ENCODE measurements around the gene LEF1. TPM values are rescaled to one million over a fixed set of nuclear protein-coding genes. Genes with fewer than 3 reads are reported as not detected.
A peak's percentile ranks its signal among the peaks of the same experiment; 100 is the strongest.

LEF1 gene
- total RNA-seq, 1 experiment from 2014 or later: 22.3 TPM

GRCh38 chr4:108060164-108060563 is 108.6 kb downstream of the LEF1 start:
- Histone ChIP-seq H3K4me1 (no peaks in the 10 kb centered on the region), H3K36me3 (ENCODE audit: control insufficient read depth, insufficient read depth, low read length) (no peaks in the 10 kb centered on the region), H3K27me3 (replicated peaks; ENCODE audit: control insufficient read depth, insufficient read depth, low read length) (no peaks in the 10 kb centered on the region), H3K4me3 (ENCODE audit: low read depth, low read length) (no peak overlapping the region), H3K9me3 (no peaks in the 10 kb centered on the region)
- no TSS peak for BruUV-seq (replicated peaks)
- peaks cover 6% of the 10 kb centered on the region for H3K4me1 Mint-ChIP-seq (ENCODE audit: low read depth, unreplicated experiment)
- no peaks in the 10 kb centered on the region for H3K36me3 Mint-ChIP-seq (ENCODE audit: insufficient read depth, unreplicated experiment)
- intact Hi-C loops (cut with micrococcal nuclease; ENCODE audit: unreplicated experiment): no loop called here
- ChIA-PET POLR2A (no interaction called here), CTCF (no interaction called here)
- no peak overlapping the region for H3K4me3 Mint-ChIP-seq (ENCODE audit: unreplicated experiment)
- no peaks in the 10 kb centered on the region for H3K9me3 Mint-ChIP-seq (ENCODE audit: unreplicated experiment)
- DNase-seq: no peak
- no peak overlapping the region for H3K27ac Mint-ChIP-seq (ENCODE audit: unreplicated experiment)
- no peak for TF ChIP-seq CTCF (IDR thresholded peaks at IDR 0.05; ENCODE audit: insufficient read depth in 1 of 2, low read depth in 1 of 2, low read length in 1 of 2, severe bottlenecking in 1 of 2, unreplicated experiment in 1 of 2)
- H3K27me3 Mint-ChIP-seq (ENCODE audit: insufficient read depth, unreplicated experiment): no peaks in the 10 kb centered on the region

DNA sequence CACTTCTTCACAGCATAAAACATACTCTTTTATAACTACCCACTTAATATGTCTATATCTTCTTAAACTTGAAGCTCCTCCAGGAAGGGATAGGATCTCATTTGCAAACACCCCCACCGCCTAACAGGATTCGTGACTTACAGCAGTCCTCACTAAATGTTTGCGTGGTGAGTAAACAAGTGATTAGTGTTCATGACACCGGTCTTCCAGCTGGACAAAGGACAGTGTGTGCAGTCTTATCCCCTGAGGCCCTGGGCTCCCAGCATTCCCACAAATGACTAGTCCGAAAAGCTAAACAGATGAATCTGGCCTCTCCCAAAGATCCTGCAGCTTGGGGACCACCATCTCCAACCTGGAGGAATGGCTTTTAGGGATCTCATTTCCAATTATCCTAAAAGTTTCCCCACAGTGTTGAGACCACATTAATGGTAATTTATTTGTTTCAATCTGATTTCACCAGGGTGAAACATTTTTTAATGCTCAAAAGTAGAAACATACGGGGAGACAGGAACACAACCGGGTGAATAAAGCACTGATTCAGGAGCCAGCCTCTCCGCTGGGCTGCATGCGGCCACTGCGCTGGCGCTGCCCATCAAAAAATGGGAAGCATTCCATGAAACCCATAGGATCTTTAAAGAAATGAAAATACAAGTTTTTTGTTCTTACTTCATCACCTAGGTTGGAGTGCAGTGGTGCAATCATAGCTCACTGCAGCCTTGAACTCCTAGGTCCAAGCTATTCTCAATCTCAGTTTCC is 109.9 kb downstream of the LEF1 start:
- peak overlapping the region; percentile 81 for H3K27ac Mint-ChIP-seq (ENCODE audit: unreplicated experiment)
- Histone ChIP-seq H3K4me1 (peaks cover 2% of the 10 kb centered on the region), H3K9me3 (no peaks in the 10 kb centered on the region), H3K4me3 (ENCODE audit: low read depth, low read length) (no peak overlapping the region), H3K27me3 (replicated peaks; ENCODE audit: control insufficient read depth, insufficient read depth, low read length) (no peaks in the 10 kb centered on the region), H3K36me3 (ENCODE audit: control insufficient read depth, insufficient read depth, low read length) (no peaks in the 10 kb centered on the region)
- peaks cover 6% of the 10 kb centered on the region for H3K4me1 Mint-ChIP-seq (ENCODE audit: low read depth, unreplicated experiment)
- H3K9me3 Mint-ChIP-seq (ENCODE audit: unreplicated experiment): no peaks in the 10 kb centered on the region
- CTCF ChIA-PET: no interaction called here
- peak; percentile 36 to 55 for DNase-seq
- TF ChIP-seq CTCF (IDR thresholded peaks at IDR 0.05; ENCODE audit: insufficient read depth in 1 of 2, low read depth in 1 of 2, low read length in 1 of 2, severe bottlenecking in 1 of 2, unreplicated experiment in 1 of 2): no peak
- peak overlapping the region; percentile 12 for H3K4me3 Mint-ChIP-seq (ENCODE audit: unreplicated experiment)
- no peaks in the 10 kb centered on the region for H3K27me3 Mint-ChIP-seq (ENCODE audit: insufficient read depth, unreplicated experiment)
- BruUV-seq (replicated peaks): no TSS peak
- intact Hi-C loops (cut with micrococcal nuclease; ENCODE audit: unreplicated experiment): no loop called here
- POLR2A ChIA-PET: interaction anchor here (0.5 to 0.6 kb wide), 2 partner anchors 69 to 512 kb away, joined by 3 to 5 read pairs; no protein-coding TSS in a partner anchor
- H3K36me3 Mint-ChIP-seq (ENCODE audit: insufficient read depth, unreplicated experiment): no peaks in the 10 kb centered on the region

- no peak for DNase-seq
- H3K27ac Mint-ChIP-seq (ENCODE audit: unreplicated experiment): no peak overlapping the region
- no peaks in the 10 kb centered on the region for H3K36me3 Mint-ChIP-seq (ENCODE audit: insufficient read depth, unreplicated experiment)
- no peaks in the 10 kb centered on the region for H3K27me3 ChIP-seq (replicated peaks; ENCODE audit: control insufficient read depth, insufficient read depth, low read length)
- H3K36me3 ChIP-seq (ENCODE audit: control insufficient read depth, insufficient read depth, low read length): no peaks in the 10 kb centered on the region
- ChIA-PET POLR2A (no interaction called here), CTCF (no interaction called here)
- H3K9me3 ChIP-seq: no peaks in the 10 kb centered on the region
- H3K4me1 Mint-ChIP-seq (ENCODE audit: low read depth, unreplicated experiment): peaks cover 14% of the 10 kb centered on the region
- no peak overlapping the region for H3K4me3 ChIP-seq (ENCODE audit: low read depth, low read length)
- H3K27me3 Mint-ChIP-seq (ENCODE audit: insufficient read depth, unreplicated experiment): no peaks in the 10 kb centered on the region
- no peaks in the 10 kb centered on the region for H3K9me3 Mint-ChIP-seq (ENCODE audit: unreplicated experiment)
- peaks cover 17% of the 10 kb centered on the region for H3K4me1 ChIP-seq
- intact Hi-C loops (cut with micrococcal nuclease; ENCODE audit: unreplicated experiment): no loop called here
- no peak for TF ChIP-seq CTCF (IDR thresholded peaks at IDR 0.05; ENCODE audit: insufficient read depth in 1 of 2, low read depth in 1 of 2, low read length in 1 of 2, severe bottlenecking in 1 of 2, unreplicated experiment in 1 of 2)
- BruUV-seq (replicated peaks): no TSS peak
- H3K4me3 Mint-ChIP-seq (ENCODE audit: unreplicated experiment): no peak overlapping the region
Observed at GRCh38 chr4:108056418-108056817, 112.3 kb downstream of the LEF1 start.
